ENCODE measurements around the gene OR8G1. TPM values are rescaled to one million over a fixed set of nuclear protein-coding genes. Genes with fewer than 3 reads are reported as not detected.
"Not testable (repeated sequence)": the region's sequence is repeated elsewhere in the genome, so short reads cannot be mapped to it uniquely, and the experiment has no call there.

OR8G1 gene
- total and polyA plus RNA-seq, 7 donors: not detected

DNA sequence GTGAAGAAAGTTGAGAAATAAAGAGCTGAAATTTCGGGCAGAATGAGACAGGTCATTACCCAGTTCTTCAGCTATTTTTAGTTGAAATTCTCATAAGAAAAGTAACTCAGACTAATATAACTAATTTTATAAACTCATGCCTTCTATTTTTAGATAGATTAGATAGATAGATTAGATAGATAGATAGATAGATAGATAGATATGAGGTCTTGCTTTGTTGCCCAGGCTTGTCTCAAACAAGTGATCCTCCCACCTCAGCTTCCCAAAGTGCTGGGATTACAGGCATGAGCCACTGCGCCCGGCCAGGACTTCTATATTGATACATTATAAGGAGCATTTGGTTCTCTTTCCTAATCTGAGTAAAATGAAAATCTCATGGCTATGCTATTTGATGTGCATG, 26.9 kb upstream of the OR8G1 start:
- Histone ChIP-seq H3K9me3 (no peaks in the 10 kb centered on the region), H3K4me1 (no peaks in the 10 kb centered on the region), H3K27ac (no peak overlapping the region), H3K4me3 (no peak overlapping the region), H3K36me3 (ENCODE audit: insufficient read depth in 1 of 2, low read depth in 1 of 2) (no peaks in the 10 kb centered on the region), H3K27me3 (ENCODE audit: insufficient read depth in 3 of 3, low read length in 2 of 3) (no peaks in the 10 kb centered on the region)
- TF ChIP-seq, protein P1, sequence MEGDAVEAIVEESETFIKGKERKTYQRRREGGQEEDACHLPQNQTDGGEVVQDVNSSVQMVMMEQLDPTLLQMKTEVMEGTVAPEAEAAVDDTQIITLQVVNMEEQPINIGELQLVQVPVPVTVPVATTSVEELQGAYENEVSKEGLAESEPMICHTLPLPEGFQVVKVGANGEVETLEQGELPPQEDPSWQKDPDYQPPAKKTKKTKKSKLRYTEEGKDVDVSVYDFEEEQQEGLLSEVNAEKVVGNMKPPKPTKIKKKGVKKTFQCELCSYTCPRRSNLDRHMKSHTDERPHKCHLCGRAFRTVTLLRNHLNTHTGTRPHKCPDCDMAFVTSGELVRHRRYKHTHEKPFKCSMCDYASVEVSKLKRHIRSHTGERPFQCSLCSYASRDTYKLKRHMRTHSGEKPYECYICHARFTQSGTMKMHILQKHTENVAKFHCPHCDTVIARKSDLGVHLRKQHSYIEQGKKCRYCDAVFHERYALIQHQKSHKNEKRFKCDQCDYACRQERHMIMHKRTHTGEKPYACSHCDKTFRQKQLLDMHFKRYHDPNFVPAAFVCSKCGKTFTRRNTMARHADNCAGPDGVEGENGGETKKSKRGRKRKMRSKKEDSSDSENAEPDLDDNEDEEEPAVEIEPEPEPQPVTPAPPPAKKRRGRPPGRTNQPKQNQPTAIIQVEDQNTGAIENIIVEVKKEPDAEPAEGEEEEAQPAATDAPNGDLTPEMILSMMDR (IDR thresholded peaks at IDR 0.05): no peak
- DNase-seq (no peak), ATAC-seq (no peak)
- intact Hi-C loops (cut with DNase I): no loop called here
- 60 to 71% (median 70%) methylated on average over 3 of the region's 3 CpGs for WGBS, 3 donors

DNA sequence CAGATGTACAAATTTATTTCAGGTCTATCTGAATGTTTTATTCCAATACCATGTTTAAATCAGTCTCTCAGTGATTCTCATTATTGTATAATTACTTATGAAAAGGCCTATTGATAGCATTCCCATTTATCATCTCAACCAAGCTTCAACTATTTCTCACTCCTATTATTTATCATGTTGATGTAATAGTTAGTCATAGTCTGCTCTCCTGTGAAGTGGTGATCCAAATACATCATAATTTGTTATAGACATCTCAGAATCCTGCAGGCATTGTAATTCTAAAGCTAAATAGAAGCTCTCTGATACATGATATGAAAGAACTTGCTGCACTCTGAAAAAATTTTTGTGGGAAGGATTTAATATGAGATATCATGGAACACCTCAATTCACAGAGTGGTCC, 21.8 kb upstream of the OR8G1 start:
- no peaks in the 10 kb centered on the region for H3K27me3 ChIP-seq (ENCODE audit: insufficient read depth in 3 of 3, low read length in 2 of 3)
- no peaks in the 10 kb centered on the region for H3K4me1 ChIP-seq
- H3K36me3 ChIP-seq (ENCODE audit: insufficient read depth in 1 of 2, low read depth in 1 of 2): no peaks in the 10 kb centered on the region
- TF ChIP-seq, protein P1 (IDR thresholded peaks at IDR 0.05): no peak
- ATAC-seq (no peak), DNase-seq (no peak)
- intact Hi-C loops (cut with DNase I): no loop called here
- H3K4me3 ChIP-seq: no peak overlapping the region
- H3K27ac ChIP-seq: no peak overlapping the region
- no peaks in the 10 kb centered on the region for H3K9me3 ChIP-seq

DNA sequence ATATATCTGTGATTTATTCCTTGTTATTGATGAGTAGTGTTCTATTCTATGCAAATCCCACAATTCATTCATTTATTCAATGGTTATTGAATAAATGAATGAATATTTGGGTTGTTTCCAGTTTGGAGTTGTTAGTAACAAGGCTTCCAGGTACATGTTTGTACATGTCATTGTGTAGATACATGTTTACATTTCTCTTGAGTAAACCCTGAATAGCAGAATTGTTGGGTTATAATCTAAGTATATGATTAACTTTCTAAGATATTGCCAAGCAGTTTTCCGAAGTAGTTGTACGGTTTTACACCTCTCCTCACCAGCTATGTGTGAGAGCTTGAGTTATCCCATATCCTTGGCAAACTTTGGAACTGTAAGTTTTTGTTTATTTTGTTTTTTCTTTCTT, 18.5 kb upstream of the OR8G1 start:
- Histone ChIP-seq H3K27me3 (ENCODE audit: insufficient read depth in 3 of 3, low read length in 2 of 3) (no peaks in the 10 kb centered on the region), H3K4me1 (no peaks in the 10 kb centered on the region), H3K9me3 (no peaks in the 10 kb centered on the region), H3K36me3 (ENCODE audit: insufficient read depth in 1 of 2, low read depth in 1 of 2) (no peaks in the 10 kb centered on the region), H3K27ac (no peak overlapping the region), H3K4me3 (no peak overlapping the region)
- WGBS, 3 donors: 82 to 90% (median 87%) methylated on average over 2 of the region's 2 CpGs
- intact Hi-C loops (cut with DNase I): no loop called here
- no peak for DNase-seq
- ATAC-seq: no peak
- TF ChIP-seq, protein P1 (IDR thresholded peaks at IDR 0.05): no peak

DNA sequence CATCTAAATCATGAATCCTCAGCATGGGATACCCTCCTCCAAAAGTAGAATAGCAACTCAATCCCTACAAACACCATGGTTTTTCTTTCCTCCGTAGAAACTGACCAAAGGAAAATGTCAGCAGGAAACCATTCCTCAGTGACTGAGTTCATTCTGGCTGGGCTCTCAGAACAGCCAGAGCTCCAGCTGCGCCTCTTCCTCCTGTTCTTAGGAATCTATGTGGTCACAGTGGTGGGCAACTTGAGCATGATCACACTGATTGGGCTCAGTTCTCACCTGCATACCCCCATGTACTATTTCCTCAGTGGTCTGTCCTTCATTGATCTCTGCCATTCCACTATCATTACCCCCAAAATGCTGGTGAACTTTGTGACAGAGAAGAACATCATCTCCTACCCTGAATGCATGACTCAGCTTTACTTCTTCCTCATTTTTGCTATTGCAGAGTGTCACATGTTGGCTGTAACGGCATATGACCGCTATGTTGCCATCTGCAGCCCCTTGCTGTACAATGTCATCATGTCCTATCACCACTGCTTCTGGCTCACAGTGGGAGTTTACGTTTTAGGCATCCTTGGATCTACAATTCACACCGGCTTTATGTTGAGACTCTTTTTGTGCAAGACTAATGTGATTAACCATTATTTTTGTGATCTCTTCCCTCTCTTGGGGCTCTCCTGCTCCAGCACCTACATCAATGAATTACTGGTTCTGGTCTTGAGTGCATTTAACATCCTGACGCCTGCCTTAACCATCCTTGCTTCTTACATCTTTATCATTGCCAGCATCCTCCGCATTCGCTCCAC, 16.1 kb upstream of the OR8G1 start:
- H3K9me3 ChIP-seq; H3K4me1 ChIP-seq; H3K27ac ChIP-seq; intact Hi-C loops (cut with DNase I); H3K4me3 ChIP-seq; H3K27me3 ChIP-seq (ENCODE audit: insufficient read depth in 3 of 3, low read length in 2 of 3); DNase-seq; ATAC-seq; H3K36me3 ChIP-seq (ENCODE audit: insufficient read depth in 1 of 2, low read depth in 1 of 2): not testable (repeated sequence)
- WGBS, 3 donors: 67 to 70% (median 68%) methylated on average over 9 of the region's 9 CpGs

DNA sequence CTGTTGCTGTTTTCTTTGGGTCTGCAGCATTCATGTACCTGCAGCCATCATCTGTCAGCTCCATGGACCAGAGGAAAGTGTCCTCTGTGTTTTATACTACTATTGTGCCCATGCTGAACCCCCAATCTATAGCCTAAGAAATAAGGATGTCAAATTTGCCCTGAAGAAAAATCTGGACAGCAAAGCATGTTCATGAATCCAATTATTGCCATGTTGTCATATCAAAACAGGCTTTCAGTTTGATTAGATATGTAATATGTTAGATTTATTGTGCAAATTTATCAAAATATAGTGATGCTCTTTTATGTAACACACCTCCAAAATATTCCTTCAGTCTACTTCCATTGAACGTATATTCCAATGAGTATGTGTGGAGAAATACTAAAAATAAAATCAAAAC, 15.4 kb upstream of the OR8G1 start:
- Histone ChIP-seq H3K27me3 (ENCODE audit: insufficient read depth in 3 of 3, low read length in 2 of 3) (no peaks in the 10 kb centered on the region), H3K27ac (no peak overlapping the region), H3K36me3 (ENCODE audit: insufficient read depth in 1 of 2, low read depth in 1 of 2) (no peaks in the 10 kb centered on the region), H3K9me3 (no peaks in the 10 kb centered on the region), H3K4me1 (no peaks in the 10 kb centered on the region), H3K4me3 (no peak overlapping the region)
- TF ChIP-seq, protein P1 (IDR thresholded peaks at IDR 0.05): no peak
- DNase-seq: no peak
- intact Hi-C loops (cut with DNase I): no loop called here
- no peak for ATAC-seq
- 76 to 84% (median 83%) methylated on average over 1 of the region's 1 CpG for WGBS, 3 donors

Measured in psoas muscle (tissue), 8 donors.